ENCODE measurements around the gene PZP.

The PZP gene

GRCh38 chr12:9103050-9103849 is 104.9 kb downstream of the PZP start:
- no peak for DNase-seq (ENCODE audit: low spot score)

- DNase-seq (ENCODE audit: low spot score): no peak
Observed at GRCh38 chr12:9101018-9101687, 107.0 kb downstream of the PZP start.

- no peak for DNase-seq (ENCODE audit: low spot score)
Observed at GRCh38 chr12:9099552-9100190, 108.5 kb downstream of the PZP start.

Measured in hepatic stellate cell (primary cell).